OCI-LY7 (cell line): ENCODE data around the gene GRK6. TPM values are rescaled to one million over a fixed set of nuclear protein-coding genes. Genes with fewer than 3 reads are reported as not detected.

Source experiments
- BruUV-seq: library from RNA; stranded (reverse); fragments of 400-500 nt; replicated peaks from 2 replicates; lab custom pipeline; 2021; lab: Mats Ljungman, UMichigan
- CTCF ChIA-PET: fragments of 300-600 bp; sonication (Branson Sonifier 250); formaldehyde crosslinking; loops from one replicate; lab custom pipeline; 2022; ENCODE audit warnings: antibody characterized with exemption; ENCODE audit not compliant: unreplicated experiment; lab: Charles Lee
- POLR2A ChIA-PET: fragments of 300-600 bp; sonication (Branson Sonifier 250); formaldehyde crosslinking; loops from one replicate; lab custom pipeline; 2022; ENCODE audit warnings: antibody characterized with exemption; lab: Charles Lee
- DNase-seq: peaks from one replicate; pipeline ENCODE4 v3.0.0-alpha.2; 2015; ENCODE audit warnings: low spot score
- H2AFZ ChIP-seq: fragments of 200-600 bp; sonication (generic), shearing (Covaris generic); 2 replicates; pipeline ENCODE4 v1.6.1; 2014; ENCODE audit warnings: mild to moderate bottlenecking, antibody characterized with exemption, low read length, moderate library complexity
- H3K27ac ChIP-seq: fragments of 200-600 bp; sonication (generic); 2 replicates; pipeline ENCODE4 v1.5.1; 2014; ENCODE audit warnings: mixed run types, low read depth, mild to moderate bottlenecking, moderate library complexity, low read length, inconsistent platforms; ENCODE audit not compliant: poor library complexity, severe bottlenecking
- H3K36me3 ChIP-seq: fragments of 200-600 bp; sonication (generic); 2 replicates; pipeline ENCODE4 v1.6.1; 2014; ENCODE audit warnings: mild to moderate bottlenecking, antibody characterized with exemption, low read length, moderate library complexity, mixed read lengths; ENCODE audit not compliant: insufficient read depth
- H3K4me1 ChIP-seq: fragments of 200-600 bp; sonication (generic); 2 replicates; pipeline ENCODE4 v1.5.1; 2014; ENCODE audit warnings: mild to moderate bottlenecking, low read length; ENCODE audit not compliant: insufficient read depth, poor library complexity, severe bottlenecking
- H3K4me2 ChIP-seq: fragments of 200-600 bp; sonication (generic); 2 replicates; pipeline ENCODE4 v1.6.1; 2014; ENCODE audit warnings: mild to moderate bottlenecking, low read length
- H3K4me3 ChIP-seq: fragments of 200-600 bp; sonication (generic); 2 replicates; pipeline ENCODE4 v1.5.1; 2014; ENCODE audit warnings: mild to moderate bottlenecking, low read depth, low read length; ENCODE audit not compliant: poor library complexity, severe bottlenecking
- H3K79me2 ChIP-seq: fragments of 200-600 bp; sonication (generic); 2 replicates; pipeline ENCODE4 v1.6.1; 2016; ENCODE audit warnings: low read depth, mild to moderate bottlenecking, low read length, moderate library complexity, mixed read lengths; ENCODE audit not compliant: insufficient read depth
- H3K9me2 ChIP-seq: fragments of 200-600 bp; sonication (generic); 2 replicates; pipeline ENCODE4 v1.6.1; 2016; ENCODE audit warnings: mild to moderate bottlenecking, low read length, mixed read lengths; ENCODE audit not compliant: insufficient read depth
- H3K9me3 ChIP-seq: fragments of 200-600 bp; sonication (generic); 2 replicates; pipeline ENCODE4 v1.6.1; 2014; ENCODE audit warnings: mild to moderate bottlenecking, mixed run types, low read length, mixed read lengths
- H4K20me1 ChIP-seq: fragments of 200-600 bp; sonication (generic); 2 replicates; pipeline ENCODE4 v1.6.1; 2014; ENCODE audit warnings: mild to moderate bottlenecking, antibody characterized with exemption, low read length, moderate library complexity, mixed read lengths; ENCODE audit not compliant: insufficient read depth
- CTCF ChIP-seq: fragments of 200-600 bp; sonication (generic); conservative IDR thresholded peaks from 2 replicates; pipeline ENCODE4 v1.5.1; 2014; ENCODE audit warnings: mild to moderate bottlenecking, antibody characterized with exemption, low read length, moderate library complexity, mixed read lengths
- EZH2phosphoT487 ChIP-seq: fragments of 200-600 bp; sonication (generic); IDR thresholded peaks from 2 replicates; pipeline ENCODE4 v1.6.1; 2018; ENCODE audit warnings: low read depth, borderline replicate concordance, mild to moderate bottlenecking, mixed run types, antibody characterized with exemption, low read length, moderate library complexity, mixed read lengths
- intact Hi-C: fragments of 100-400 bp; cut with micrococcal nuclease; formaldehyde crosslinking; loops from one replicate; pipeline ENCODE4 v1.10.0; 2022; ENCODE audit not compliant: unreplicated experiment
- total RNA-seq, 2 experiments: library from RNA; depleted of rRNA in 1 of 2; stranded (reverse); fragments of >200 nt in 1 of 2; shearing (Covaris generic) in 1 of 2; gene quantifications; 2 replicates each; pipeline ENCODE4 v1.2.3, GENCODE V29; 2014 to 2022

GRK6 gene
- total RNA-seq, 2 experiments from 2014 or later = 46.2 to 99.4 TPM

GRCh38 chr5:177396078-177396477 lies 30.4 kb upstream of the GRK6 start:
- POLR2A ChIA-PET = no interaction called here
- Histone ChIP-seq H3K36me3 (no peaks in the 10 kb centered on the region), H3K9me2 (no peaks in the 10 kb centered on the region), H3K4me1 (peaks cover 12% of the 10 kb centered on the region), H3K79me2 (no peaks in the 10 kb centered on the region), H3K4me3 (no peak overlapping the region), H3K4me2 (no peak overlapping the region), H2AFZ (no peak overlapping the region), H4K20me1 (no peaks in the 10 kb centered on the region), H3K27ac (no peak overlapping the region), H3K9me3 (no peaks in the 10 kb centered on the region)
- DNase-seq = no peak
- intact Hi-C loops = no loop called here
- CTCF ChIA-PET = no interaction called here
- TF ChIP-seq CTCF = no peak
- BruUV-seq = no TSS peak

DNA sequence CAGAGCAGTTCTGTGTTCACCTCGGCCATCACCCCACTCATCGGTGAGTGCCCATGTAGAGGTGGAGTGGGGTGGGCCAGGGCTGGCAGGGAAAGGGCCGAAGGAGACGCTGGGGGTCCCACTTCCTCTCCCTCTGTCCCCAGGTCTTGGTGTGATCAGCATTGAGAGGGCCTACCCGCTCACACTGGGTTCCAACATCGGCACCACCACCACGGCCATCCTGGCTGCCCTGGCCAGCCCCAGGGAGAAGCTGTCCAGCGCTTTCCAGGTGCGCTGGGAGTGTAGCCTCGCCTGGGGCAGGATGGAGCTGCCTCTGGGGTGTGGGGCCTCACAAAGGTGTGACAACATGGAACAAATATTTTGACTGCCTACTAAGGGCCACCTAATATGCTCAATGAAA lies 29.7 kb upstream of the GRK6 start:
- Histone ChIP-seq H3K27ac (no peak overlapping the region), H3K4me2 (no peak overlapping the region), H3K9me2 (no peaks in the 10 kb centered on the region), H2AFZ (no peak overlapping the region), H3K4me3 (no peak overlapping the region), H3K36me3 (no peaks in the 10 kb centered on the region), H3K9me3 (no peaks in the 10 kb centered on the region), H3K4me1 (peaks cover 11% of the 10 kb centered on the region), H4K20me1 (no peaks in the 10 kb centered on the region), H3K79me2 (no peaks in the 10 kb centered on the region)
- BruUV-seq = no TSS peak
- ChIA-PET CTCF (no interaction called here), POLR2A (no interaction called here)
- TF ChIP-seq EZH2phosphoT487 (no peak), CTCF (no peak)
- intact Hi-C loops = no loop called here
- no peak for DNase-seq

GRCh38 chr5:177397875-177398390 lies 28.5 kb upstream of the GRK6 start:
- no peaks in the 10 kb centered on the region for H3K36me3 ChIP-seq
- BruUV-seq = no TSS peak
- ChIA-PET CTCF (interaction anchor here (0.6 kb wide), 1 partner anchor 211 kb away, joined by 3 read pairs; no protein-coding TSS in a partner anchor), POLR2A (no interaction called here)
- H3K4me1 ChIP-seq = peaks cover 7% of the 10 kb centered on the region
- no peak overlapping the region for H3K4me3 ChIP-seq
- no peak overlapping the region for H2AFZ ChIP-seq
- no peaks in the 10 kb centered on the region for H3K9me3 ChIP-seq
- no peaks in the 10 kb centered on the region for H3K9me2 ChIP-seq
- intact Hi-C loops = no loop called here
- H3K4me2 ChIP-seq = no peak overlapping the region
- no peak overlapping the region for H3K27ac ChIP-seq
- no peaks in the 10 kb centered on the region for H4K20me1 ChIP-seq
- DNase-seq = no peak
- no peaks in the 10 kb centered on the region for H3K79me2 ChIP-seq
- TF ChIP-seq EZH2phosphoT487 (no peak), CTCF (no peak)
